SU-DHL-6 (cell line): ENCODE measurements around the gene CUX1.

Experiments
- H2AFZ ChIP-seq: fragments of 200-600 bp; sonication (generic); 2 replicates; pipeline ENCODE4 v1.6.1; 2014; ENCODE audit warnings: low read depth, mild to moderate bottlenecking, moderate library complexity, mixed read lengths, antibody characterized with exemption, low read length; ENCODE audit not compliant: severe bottlenecking
- H3F3A ChIP-seq: fragments of 200-600 bp; shearing (Covaris generic); 2 replicates; pipeline ENCODE4 v1.6.0; 2016; ENCODE audit warnings: antibody characterized with exemption, mild to moderate bottlenecking; ENCODE audit not compliant: insufficient read depth
- H3K27ac ChIP-seq: fragments of 200-600 bp; sonication (generic); 2 replicates; pipeline ENCODE4 v1.5.1; 2016; ENCODE audit warnings: low read depth, mild to moderate bottlenecking, low read length, moderate library complexity, mixed read lengths
- H3K27me3 ChIP-seq: fragments of 200-600 bp; sonication (generic), shearing (Covaris generic); 2 replicates; pipeline ENCODE4 v1.6.0; 2014; ENCODE audit warnings: mild to moderate bottlenecking, low read length
- H3K36me3 ChIP-seq: fragments of 200-600 bp; sonication (generic); 2 replicates; pipeline ENCODE4 v1.6.1; 2014; ENCODE audit warnings: mild to moderate bottlenecking, low read length, mixed read lengths
- H3K4me2 ChIP-seq: fragments of 300-600, 200-600 bp; shearing (Covaris generic), sonication (generic); 2 replicates; pipeline ENCODE4 v1.6.0; 2014; ENCODE audit warnings: low read length, low read depth, mild to moderate bottlenecking; ENCODE audit not compliant: poor library complexity, severe bottlenecking
- H3K4me3 ChIP-seq: fragments of 200-600 bp; sonication (generic); 2 replicates; pipeline ENCODE4 v1.5.1; 2014; ENCODE audit warnings: antibody characterized with exemption, low read length, mild to moderate bottlenecking, mixed read lengths; ENCODE audit not compliant: insufficient read depth, poor library complexity, severe bottlenecking
- H3K79me2 ChIP-seq: fragments of 200-600 bp; sonication (generic); 2 replicates; pipeline ENCODE4 v1.6.1; 2014; ENCODE audit warnings: mild to moderate bottlenecking, low read length, moderate library complexity; ENCODE audit not compliant: insufficient read depth
- H3K9ac ChIP-seq: fragments of 200-600 bp; sonication (generic); 2 replicates; pipeline ENCODE4 v1.7.0; 2014; ENCODE audit warnings: mild to moderate bottlenecking, low read length
- H3K9me2 ChIP-seq: fragments of 200-600 bp; sonication (generic); replicated peaks from 2 replicates; pipeline ENCODE4 v1.6.1; 2014; ENCODE audit warnings: low read length; ENCODE audit not compliant: insufficient read depth
- H3K9me3 ChIP-seq: fragments of 200-600 bp; sonication (generic); 2 replicates; pipeline ENCODE4 v1.6.1; 2014; ENCODE audit warnings: low read length, mixed read lengths; ENCODE audit not compliant: insufficient read depth
- H4K20me1 ChIP-seq: fragments of 200-600 bp; sonication (generic); 2 replicates; pipeline ENCODE4 v1.6.1; 2014; ENCODE audit warnings: low read depth, mild to moderate bottlenecking, antibody characterized with exemption, low read length, moderate library complexity, mixed read lengths
- EZH2phosphoT487 ChIP-seq: fragments of 200-600 bp; sonication (generic), shearing (Covaris generic); conservative IDR thresholded peaks from 2 replicates; pipeline ENCODE4 v1.6.1; 2018; ENCODE audit warnings: mild to moderate bottlenecking, antibody characterized with exemption, low read length, moderate library complexity, mixed read lengths
- TF ChIP-seq, protein P1 (sequence below): fragments of 200-600 bp; sonication (generic); IDR thresholded peaks from one replicate; pipeline ENCODE4 v1.5.1; 2017; ENCODE audit warnings: antibody characterized with exemption, mild to moderate bottlenecking, low read length, moderate library complexity; ENCODE audit not compliant: insufficient read depth, poor library complexity, severe bottlenecking

The CUX1 gene

DNA sequence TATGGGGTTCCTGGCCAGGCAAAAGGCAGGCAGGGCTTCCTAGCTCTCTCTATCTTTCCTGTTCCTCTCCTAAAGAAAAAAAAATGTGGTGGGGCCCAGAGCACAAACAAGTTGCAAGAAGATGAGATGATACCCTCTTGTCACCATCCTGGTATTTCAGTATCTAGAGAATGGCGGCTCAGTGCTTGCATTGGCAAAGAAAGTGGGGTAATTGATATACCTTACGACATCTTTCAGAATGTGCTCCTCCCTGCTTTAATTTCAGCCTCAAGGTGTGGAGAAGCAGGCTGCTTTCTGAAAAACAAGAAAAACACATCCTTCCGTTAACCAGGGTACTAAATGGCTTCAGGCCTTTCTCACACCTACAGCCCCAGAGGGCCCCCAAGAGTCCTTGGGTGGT is 34.5 kb upstream of the CUX1 start:
- Histone ChIP-seq H2AFZ (no peak overlapping the region), H3K4me2 (no peak overlapping the region), H3K36me3 (no peaks in the 10 kb centered on the region), H4K20me1 (no peaks in the 10 kb centered on the region), H3K4me3 (no peak overlapping the region), H3K27ac (no peak overlapping the region), H3K9me3 (no peaks in the 10 kb centered on the region), H3K9ac (no peak overlapping the region), H3K79me2 (no peaks in the 10 kb centered on the region), H3K9me2 (no peaks in the 10 kb centered on the region), H3K27me3 (no peaks in the 10 kb centered on the region), H3F3A (no peaks in the 10 kb centered on the region)
- no peak for TF ChIP-seq EZH2phosphoT487
- TF ChIP-seq, protein P1, sequence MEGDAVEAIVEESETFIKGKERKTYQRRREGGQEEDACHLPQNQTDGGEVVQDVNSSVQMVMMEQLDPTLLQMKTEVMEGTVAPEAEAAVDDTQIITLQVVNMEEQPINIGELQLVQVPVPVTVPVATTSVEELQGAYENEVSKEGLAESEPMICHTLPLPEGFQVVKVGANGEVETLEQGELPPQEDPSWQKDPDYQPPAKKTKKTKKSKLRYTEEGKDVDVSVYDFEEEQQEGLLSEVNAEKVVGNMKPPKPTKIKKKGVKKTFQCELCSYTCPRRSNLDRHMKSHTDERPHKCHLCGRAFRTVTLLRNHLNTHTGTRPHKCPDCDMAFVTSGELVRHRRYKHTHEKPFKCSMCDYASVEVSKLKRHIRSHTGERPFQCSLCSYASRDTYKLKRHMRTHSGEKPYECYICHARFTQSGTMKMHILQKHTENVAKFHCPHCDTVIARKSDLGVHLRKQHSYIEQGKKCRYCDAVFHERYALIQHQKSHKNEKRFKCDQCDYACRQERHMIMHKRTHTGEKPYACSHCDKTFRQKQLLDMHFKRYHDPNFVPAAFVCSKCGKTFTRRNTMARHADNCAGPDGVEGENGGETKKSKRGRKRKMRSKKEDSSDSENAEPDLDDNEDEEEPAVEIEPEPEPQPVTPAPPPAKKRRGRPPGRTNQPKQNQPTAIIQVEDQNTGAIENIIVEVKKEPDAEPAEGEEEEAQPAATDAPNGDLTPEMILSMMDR, result no peak

DNA sequence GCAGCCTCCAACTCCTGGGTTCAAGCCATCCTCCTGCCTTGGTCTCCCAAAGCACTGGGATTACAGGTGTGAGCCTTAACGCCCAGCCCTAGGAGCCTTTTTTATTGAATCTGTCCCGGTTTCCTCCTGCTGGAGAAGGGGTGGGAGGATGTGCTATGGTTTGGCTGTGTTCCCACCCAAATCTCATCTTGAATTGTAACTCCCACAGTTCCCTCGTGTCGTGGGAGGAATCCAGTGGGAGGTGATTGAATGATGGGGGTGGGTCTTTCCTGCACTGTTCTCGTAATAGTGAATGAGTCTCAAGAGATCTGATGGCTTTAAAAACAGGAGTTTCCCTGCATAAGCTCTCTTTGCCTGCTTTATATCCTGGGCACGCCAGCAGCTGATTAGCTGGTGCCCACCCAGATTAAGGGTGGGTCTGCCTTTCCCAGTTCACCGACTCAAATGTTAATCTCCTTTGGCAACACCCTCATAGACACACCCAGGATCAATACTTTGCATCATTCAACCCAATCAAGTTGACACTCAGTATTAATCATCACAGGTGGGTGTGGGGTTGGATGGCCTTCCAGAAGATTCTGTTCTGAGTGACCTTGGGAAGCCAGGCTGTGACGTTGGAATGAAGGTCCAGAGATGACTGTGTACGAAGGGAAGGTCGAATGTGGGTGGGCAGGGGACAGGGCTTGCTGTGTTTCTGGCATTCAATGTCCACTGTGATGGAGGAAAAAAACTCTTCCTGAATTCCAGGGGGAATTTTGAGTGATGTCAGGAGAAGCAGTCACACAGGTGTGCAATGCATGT is 33.8 kb upstream of the CUX1 start:
- Histone ChIP-seq H3K9me3 (0 out of 2 replicates have a peak, but pooled peaks cover 3% of the 10 kb centered on the region), H3K36me3 (no peaks in the 10 kb centered on the region), H3F3A (no peaks in the 10 kb centered on the region), H3K4me2 (no peak overlapping the region), H3K27ac (no peak overlapping the region), H2AFZ (no peak overlapping the region), H3K79me2 (no peaks in the 10 kb centered on the region), H3K27me3 (no peaks in the 10 kb centered on the region), H4K20me1 (no peaks in the 10 kb centered on the region), H3K9ac (no peak overlapping the region), H3K9me2 (no peaks in the 10 kb centered on the region), H3K4me3 (no peak overlapping the region)
- no peak for TF ChIP-seq EZH2phosphoT487
- TF ChIP-seq, protein P1, result no peak

DNA sequence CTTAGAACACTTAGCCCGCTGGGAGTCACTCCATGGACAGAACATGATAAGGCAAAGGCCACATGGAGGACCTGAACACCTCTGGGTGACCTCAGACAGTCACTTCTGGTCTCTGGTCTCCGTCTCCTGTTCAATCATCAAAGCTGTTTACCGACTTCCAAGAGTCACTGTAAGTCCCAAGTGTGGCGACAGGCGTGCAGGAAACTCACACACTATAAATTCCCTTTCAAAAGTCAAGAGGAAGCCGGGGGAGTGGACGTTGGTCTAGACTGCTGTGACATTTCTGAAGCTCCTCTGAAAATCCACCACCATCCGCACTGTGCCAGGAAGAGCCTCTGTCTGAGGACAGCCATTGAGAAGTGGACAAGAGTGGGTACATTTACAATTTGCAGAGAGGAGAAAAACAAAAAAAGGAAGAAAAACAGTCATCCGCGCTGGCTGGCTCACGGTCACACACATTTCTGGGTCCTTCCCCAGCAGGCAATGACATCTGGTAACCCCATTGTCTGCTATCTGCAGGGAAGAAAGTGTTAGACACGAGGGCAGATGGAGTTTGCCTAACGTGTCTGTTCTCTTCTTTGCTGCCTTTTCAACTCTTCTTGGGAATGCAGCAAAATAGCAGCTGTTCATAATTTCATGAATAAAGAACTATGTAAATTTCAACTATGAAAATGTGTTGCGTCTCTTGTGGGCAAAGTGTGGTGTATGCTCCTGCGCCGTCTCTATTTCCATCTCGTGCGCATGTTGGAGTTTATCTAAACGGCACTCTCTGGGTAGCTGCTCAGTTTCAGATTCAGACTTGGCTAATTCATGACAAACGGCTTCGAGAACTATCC is 32.9 kb upstream of the CUX1 start:
- TF ChIP-seq EZH2phosphoT487, result no peak
- TF ChIP-seq, protein P1, result no peak
- no peak overlapping the region for H2AFZ ChIP-seq
- H3K9me2 ChIP-seq, result no peaks in the 10 kb centered on the region
- no peak overlapping the region for H3K4me3 ChIP-seq
- no peak overlapping the region for H3K27ac ChIP-seq
- H3K9ac ChIP-seq, result no peak overlapping the region
- H3K36me3 ChIP-seq, result no peaks in the 10 kb centered on the region
- H3K9me3 ChIP-seq, result 0 out of 2 replicates have a peak, but pooled peaks cover 3% of the 10 kb centered on the region
- H3F3A ChIP-seq, result no peaks in the 10 kb centered on the region
- H4K20me1 ChIP-seq, result no peaks in the 10 kb centered on the region
- H3K27me3 ChIP-seq, result no peaks in the 10 kb centered on the region
- H3K4me2 ChIP-seq, result no peak overlapping the region
- no peaks in the 10 kb centered on the region for H3K79me2 ChIP-seq
